ENCODE measurements around the gene DNPEP. TPM values are rescaled to one million over a fixed set of nuclear protein-coding genes. Genes with fewer than 3 reads are reported as not detected.

DNPEP gene
- total RNA-seq, 1 donor from 2014 or later, result 50.8 TPM

DNA sequence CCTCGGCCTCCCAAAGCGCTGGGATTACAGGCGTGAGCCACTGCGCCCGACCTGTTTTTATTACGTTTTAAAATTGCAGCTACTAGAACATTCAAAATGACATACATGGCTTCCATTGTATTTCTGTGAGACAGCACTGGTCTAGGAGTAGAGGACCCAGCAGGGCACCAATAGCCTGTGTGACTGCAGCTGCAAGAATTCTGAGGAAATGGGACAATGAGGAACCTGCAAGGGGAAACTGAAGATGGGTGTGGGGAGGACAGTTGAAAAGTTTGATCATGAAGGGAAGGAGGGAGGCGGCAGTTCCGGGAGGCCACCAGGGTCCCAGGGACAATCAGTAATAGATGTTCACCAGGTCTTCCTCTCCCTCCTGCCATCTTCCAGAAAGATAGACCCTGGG, 13.9 kb upstream of the DNPEP start:
- H3K4me3 ChIP-seq (ENCODE audit: low read depth, low read length), result no peak overlapping the region
- FAIRE-seq, result no peak
- no peak for DNase-seq (ENCODE audit: low read depth)
- H3K36me3 ChIP-seq (ENCODE audit: control insufficient read depth, insufficient read depth, low read length), result no peaks in the 10 kb centered on the region
- TF ChIP-seq, protein P1, sequence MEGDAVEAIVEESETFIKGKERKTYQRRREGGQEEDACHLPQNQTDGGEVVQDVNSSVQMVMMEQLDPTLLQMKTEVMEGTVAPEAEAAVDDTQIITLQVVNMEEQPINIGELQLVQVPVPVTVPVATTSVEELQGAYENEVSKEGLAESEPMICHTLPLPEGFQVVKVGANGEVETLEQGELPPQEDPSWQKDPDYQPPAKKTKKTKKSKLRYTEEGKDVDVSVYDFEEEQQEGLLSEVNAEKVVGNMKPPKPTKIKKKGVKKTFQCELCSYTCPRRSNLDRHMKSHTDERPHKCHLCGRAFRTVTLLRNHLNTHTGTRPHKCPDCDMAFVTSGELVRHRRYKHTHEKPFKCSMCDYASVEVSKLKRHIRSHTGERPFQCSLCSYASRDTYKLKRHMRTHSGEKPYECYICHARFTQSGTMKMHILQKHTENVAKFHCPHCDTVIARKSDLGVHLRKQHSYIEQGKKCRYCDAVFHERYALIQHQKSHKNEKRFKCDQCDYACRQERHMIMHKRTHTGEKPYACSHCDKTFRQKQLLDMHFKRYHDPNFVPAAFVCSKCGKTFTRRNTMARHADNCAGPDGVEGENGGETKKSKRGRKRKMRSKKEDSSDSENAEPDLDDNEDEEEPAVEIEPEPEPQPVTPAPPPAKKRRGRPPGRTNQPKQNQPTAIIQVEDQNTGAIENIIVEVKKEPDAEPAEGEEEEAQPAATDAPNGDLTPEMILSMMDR (IDR thresholded peaks at IDR 0.05; ENCODE audit: insufficient read depth, low read length, severe bottlenecking), result no peak
- H3K27me3 ChIP-seq (ENCODE audit: control insufficient read depth, insufficient read depth, low read length), result no peaks in the 10 kb centered on the region

DNA sequence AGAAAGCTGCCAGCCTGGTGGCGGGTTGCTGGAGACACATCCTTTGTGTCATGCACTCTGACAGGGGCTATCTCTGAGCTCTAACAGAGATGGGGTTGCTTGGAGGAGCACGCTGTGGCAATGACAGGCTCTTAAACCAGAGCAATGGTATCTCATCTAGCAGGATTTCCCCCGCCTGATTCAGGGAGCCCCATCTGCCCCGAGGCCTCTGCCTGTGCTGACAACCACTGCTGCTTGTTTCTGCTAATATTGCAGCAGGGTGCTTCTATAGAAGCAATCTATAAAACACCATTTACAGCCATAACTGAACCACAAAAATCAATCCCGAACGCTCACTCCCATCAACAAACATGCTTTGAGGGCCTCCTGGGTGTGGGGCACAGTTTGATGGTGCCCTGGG, 12.8 kb upstream of the DNPEP start:
- no peak for DNase-seq (ENCODE audit: low read depth)
- no peak overlapping the region for H3K4me3 ChIP-seq (ENCODE audit: low read depth, low read length)
- H3K27me3 ChIP-seq (ENCODE audit: control insufficient read depth, insufficient read depth, low read length), result no peaks in the 10 kb centered on the region
- FAIRE-seq, result no peak
- no peaks in the 10 kb centered on the region for H3K36me3 ChIP-seq (ENCODE audit: control insufficient read depth, insufficient read depth, low read length)
- TF ChIP-seq, protein P1 (IDR thresholded peaks at IDR 0.05; ENCODE audit: insufficient read depth, low read length, severe bottlenecking), result no peak

DNA sequence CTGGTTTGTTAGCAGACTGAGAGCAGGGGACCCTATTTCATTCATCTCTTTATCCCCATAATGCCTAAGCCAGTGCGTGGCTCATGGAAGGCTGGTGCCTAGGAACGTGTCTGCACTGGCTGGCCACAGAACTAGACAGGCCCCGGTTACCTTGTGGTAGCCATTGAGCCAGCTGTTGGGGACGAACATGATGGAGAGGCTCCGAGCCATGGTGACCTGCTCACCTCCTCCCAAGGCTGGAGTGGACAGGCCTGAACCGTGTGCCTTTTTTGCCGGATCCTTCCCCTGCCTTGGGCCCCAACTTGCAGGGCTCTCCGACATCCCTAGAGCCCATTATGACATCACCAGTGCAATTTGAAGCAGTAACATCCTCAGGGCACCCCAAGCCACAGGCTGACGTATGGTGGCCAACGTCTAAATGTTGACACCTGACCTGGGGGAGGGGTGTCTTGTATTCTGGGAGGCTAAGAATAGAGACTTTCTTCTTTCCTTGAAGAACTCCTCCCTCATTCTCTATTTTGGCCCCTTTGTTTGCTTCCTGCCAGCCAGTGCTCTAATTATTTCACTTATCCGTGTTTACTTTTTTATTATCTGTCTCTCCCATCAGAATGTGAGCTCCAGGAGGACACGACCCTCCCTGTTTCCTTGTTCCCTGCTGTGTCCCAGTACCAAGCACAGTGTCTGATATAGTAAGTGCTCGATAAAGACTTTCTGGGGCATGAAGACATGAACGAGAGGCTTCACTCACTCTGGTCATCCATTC, 12.2 kb upstream of the DNPEP start:
- Histone ChIP-seq H3K36me3 (ENCODE audit: control insufficient read depth, insufficient read depth, low read length) (no peaks in the 10 kb centered on the region), H3K4me3 (ENCODE audit: low read depth, low read length) (no peak overlapping the region), H3K27me3 (ENCODE audit: control insufficient read depth, insufficient read depth, low read length) (no peaks in the 10 kb centered on the region)
- TF ChIP-seq, protein P1 (IDR thresholded peaks at IDR 0.05; ENCODE audit: insufficient read depth, low read length, severe bottlenecking), result no peak
- no peak for FAIRE-seq
- no peak for DNase-seq (ENCODE audit: low read depth)

DNA sequence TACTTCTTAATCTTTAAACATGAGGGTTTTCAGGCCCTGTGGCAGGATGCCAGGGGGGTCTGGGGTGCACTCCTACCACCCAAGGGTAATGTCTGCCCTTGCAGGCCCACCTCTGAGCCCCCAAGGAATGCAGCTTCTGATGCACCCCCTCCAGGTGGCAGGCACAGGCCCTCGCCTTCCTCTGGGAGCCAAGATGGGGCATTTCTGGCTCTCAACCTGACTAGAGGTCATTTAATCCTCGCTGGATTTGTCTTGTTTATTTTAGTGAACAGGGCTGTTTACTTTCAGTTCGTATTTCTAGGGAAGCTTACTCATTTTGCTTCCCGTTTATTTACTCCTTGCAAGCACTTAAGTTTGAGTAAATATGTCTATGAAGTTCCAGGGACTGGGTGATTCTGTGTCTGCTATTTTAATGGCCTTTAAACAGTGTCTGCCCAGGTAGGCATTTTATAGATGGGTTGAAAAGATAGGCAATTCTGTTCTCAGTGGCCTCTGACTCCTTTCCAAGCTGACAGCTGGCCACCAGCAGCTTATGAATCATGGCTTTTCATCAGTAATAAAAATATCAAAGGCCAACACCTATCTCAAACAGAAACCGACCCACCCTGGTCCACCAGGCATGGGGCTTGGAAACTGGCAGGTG, 11.1 kb upstream of the DNPEP start:
- H3K36me3 ChIP-seq (ENCODE audit: control insufficient read depth, insufficient read depth, low read length), result no peaks in the 10 kb centered on the region
- H3K27me3 ChIP-seq (ENCODE audit: control insufficient read depth, insufficient read depth, low read length), result no peaks in the 10 kb centered on the region
- TF ChIP-seq, protein P1 (IDR thresholded peaks at IDR 0.05; ENCODE audit: insufficient read depth, low read length, severe bottlenecking), result no peak
- FAIRE-seq (no peak), DNase-seq (ENCODE audit: low read depth) (peak; percentile 20)
- no peak overlapping the region for H3K4me3 ChIP-seq (ENCODE audit: low read depth, low read length)

DNA sequence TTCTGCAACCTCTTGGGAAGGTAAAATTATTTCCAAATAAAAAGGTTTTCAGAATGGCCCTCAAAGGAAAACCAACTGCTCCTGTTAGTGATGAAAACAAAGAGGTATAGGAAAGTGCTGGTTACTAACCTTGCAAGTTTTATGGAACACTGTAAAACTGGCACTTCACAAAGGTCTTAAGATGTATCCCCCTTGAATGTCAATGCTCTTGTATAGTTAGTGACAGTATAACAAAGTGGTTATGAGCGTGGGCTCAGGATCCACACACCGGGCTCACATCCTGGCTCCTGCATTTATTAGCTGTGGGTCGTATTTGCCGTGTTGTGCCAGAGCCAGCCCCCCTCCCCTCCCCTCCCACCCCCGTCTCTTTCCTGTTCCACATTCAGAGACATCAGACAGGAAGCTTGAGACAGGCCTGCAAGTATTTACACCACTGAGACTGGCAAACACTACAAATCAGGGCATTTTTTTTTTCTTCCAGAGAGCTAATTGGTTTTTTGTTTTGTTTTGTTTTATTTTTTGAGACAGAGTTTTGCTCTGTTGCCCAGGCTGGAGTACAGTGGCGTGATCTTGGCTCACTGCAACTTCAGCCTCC, 9.2 kb upstream of the DNPEP start:
- FAIRE-seq (no peak), DNase-seq (ENCODE audit: low read depth) (no peak)
- H3K4me3 ChIP-seq (ENCODE audit: low read depth, low read length), result no peak overlapping the region
- TF ChIP-seq, protein P1 (IDR thresholded peaks at IDR 0.05; ENCODE audit: insufficient read depth, low read length, severe bottlenecking), result no peak
- no peaks in the 10 kb centered on the region for H3K36me3 ChIP-seq (ENCODE audit: control insufficient read depth, insufficient read depth, low read length)
- H3K27me3 ChIP-seq (ENCODE audit: control insufficient read depth, insufficient read depth, low read length), result no peaks in the 10 kb centered on the region
